HTERT RPE-1 (cell line): Measurements from ENCODE around the gene CACNA1S.

Source experiments
- in situ Hi-C: fragments of 300-500 bp; cut with MboI; formaldehyde crosslinking; loops from 4 replicates; pipeline ENCODE4 v1.14.3; 2020; ENCODE audit warnings: low sequenced_read_pairs

CACNA1S gene

DNA sequence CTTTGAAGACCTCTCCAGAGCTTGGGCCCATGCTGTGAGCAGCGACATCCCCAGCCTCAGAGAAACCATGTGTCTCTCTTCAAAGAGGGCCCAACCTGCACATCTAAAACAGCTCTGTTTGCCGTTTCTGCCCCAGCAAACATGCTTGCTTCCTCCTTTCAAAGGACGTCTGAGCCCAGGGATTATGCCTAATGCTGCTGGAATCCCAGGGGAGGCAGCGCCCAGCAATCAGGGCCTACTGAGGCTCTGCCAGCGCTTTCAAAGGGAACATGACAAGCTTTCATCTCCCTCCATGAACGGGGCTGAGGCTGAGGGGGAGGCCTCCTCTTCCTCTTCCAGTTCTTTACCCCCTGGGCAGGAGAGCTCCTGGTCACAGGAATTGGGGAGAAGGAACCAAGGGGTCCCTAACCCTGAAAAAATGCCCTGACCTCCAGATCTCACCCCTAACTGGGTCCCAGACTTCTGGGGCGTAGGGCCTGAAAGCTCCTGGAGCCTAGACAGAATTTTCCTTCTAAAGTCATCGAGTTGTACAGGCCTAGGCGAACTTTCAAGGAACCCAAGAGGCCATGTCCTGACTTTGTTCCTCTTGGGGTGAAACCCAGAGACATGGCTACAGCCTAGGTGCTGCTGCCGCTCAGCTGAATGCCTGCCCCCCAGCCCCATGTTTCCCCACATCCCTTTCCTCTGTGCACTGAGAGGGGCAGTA is 28.2 kb upstream of the CACNA1S start:
- in situ Hi-C loops, result no loop called here

DNA sequence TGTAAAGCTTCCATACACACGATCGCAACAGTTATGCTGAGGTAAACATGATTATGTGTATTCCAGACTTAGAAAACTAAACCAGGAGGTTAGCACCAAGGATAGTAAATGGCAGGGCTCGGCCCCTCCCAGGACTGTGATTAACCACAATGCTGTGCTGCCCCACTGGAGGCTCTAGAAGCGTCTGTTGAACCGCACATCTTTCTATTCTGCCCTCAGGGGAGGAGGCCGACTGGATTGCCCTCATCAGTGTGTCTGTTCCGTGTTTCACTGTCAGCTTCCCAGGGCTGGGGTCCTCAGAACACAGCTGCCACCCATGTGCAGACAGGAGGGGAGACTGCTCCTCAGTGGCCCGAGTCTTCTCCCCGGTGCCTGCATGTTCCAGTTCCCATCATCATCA is 27.5 kb upstream of the CACNA1S start:
- in situ Hi-C loops, result no loop called here

DNA sequence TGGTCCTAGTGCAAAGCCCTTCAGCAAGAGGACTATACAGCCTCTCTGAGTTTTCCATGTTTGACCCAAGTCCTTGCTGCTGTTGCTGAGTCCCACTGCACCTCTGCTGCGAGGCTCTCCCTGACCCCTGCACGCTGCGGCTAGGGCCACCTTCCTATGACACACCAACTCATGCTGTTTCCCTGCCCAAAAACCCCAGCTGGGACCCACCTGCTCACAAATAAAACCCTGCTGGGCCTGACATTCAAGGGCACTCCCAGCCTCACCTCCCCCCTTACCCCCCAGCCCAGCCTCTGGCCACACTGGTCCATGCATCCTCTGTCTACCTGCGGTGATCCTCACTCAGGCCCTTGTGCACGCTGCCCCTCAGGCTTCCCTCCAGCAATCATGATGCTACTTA is 27.1 kb upstream of the CACNA1S start:
- in situ Hi-C loops, result no loop called here

DNA sequence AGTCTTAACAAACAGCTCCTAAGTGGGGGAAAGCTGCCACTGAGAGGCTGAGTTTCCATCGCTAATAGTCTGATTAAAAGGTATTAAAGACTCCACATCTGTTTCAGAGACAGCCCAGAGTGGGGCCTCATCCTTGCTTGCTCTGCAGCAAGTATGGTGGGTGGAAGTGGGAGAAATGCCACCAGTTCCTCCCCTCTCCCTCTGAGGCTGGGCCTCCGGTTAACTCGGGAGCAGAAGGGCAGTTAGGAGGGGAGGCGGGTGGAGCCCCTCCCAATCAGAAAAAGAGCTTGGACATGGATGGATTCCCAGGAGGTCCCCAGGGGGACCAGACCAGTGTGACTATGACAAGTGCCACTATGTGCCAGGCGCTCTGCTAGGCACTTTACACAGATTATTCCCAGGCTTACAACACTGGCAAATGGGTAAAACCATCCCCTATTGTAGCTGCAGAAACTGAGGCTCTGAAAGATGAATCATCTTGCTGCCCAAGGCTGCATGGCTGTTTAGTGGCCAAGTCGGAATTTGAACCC is 26.1 kb upstream of the CACNA1S start:
- in situ Hi-C loops, result no loop called here

DNA sequence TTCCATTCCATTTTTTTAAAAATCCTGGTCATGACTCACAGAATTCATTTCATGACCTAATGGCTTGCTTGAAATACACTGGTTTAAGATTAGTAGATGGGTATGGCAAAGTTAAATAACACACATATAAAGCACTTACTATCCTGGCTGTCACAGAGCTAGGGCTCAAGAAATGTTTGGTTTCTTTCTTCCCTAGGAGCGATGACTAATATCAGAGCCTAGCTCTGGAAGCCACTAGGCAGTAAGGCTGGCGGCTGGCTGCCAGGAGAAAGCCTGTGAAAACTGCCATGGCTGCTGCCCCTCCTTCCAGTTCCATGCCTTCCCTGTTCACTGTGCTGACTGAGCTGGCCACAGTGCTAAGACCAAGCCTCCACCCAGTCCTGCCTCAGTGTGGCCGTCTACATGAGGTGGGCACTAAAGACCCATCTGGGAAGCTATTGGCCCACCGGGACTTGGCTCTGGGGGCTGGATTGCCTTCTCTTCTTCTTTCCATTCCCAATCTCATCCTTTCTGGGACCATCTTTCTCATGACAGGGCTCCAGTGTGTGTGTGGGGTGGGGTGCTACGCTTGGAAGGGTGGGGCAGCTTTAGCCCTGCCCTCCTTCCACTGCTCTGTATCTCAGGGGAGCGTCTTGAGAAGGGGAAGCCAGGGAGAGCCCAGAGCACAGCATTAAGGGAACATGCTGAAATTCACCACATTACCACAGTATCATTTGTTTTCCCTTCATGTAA is 25.5 kb upstream of the CACNA1S start:
- in situ Hi-C loops, result no loop called here

DNA sequence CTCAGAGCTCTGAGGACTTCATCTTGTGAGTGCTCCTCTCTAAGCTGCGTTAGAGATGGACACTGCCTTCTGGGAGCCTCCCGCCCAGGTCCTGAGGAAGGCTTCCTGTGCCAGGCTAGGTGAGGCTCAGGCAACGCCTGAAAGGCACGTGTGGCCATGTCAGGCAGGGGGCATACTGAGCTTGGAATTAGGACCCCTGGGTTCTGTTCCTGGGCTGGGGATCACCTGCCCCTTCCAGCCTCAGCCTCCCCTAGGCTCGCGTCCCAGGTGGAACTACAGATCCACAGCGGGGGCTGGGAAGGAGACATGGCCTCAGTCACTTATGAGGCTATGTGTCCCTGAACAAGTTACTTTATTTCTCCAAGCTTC is 24.8 kb upstream of the CACNA1S start:
- in situ Hi-C loops, result no loop called here

DNA sequence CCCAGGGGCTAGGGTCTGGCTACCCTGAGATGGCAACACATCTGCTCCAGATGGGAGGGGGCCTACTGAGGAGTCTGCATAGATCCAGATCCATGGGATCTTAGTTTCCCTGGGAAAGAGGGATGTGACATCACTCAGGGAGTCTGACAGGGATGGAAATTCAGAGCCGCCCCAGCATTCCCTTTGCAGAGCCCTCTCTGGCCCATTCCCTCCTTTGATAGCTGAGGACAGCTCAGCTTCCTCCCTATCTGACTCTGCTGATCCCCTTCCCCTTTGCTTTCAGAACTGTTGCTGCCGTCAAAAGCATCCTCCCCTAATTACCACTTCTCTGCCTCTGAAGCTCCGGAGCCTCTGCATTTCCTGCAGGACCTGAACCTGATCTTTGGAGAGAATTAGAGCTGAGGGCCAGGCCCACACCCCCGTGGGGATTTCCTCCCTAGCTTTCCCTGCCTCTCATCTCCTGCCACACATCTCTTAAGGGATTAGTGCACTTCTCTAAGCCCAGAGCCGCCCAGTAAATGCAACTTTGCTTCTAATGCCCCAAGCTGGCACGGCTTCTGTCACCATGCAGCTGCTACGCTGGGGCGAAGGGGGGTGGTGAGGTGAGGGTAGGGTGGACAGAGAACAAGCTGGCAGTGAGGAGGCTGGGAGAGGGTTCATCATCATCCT is 24.3 kb upstream of the CACNA1S start:
- in situ Hi-C loops, result no loop called here

DNA sequence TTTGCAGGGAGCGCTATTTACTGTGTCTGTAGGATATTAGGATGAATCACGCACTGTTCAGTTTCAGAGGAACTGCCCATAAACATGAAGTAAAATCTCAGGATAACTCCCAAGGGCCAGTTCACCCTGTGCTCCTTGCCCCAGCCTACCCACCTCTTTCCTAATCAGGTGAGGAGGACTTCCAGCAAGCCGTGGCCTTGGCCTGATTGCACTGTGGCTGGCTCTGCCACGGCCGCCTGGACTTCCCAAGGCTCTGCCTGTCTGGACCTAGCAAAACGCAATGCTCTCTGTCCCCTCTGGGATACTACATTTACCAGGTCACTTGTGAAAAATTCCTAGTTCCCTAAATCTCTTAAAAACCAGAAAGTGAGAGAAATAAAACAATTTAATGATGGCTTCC is 22.2 kb upstream of the CACNA1S start:
- in situ Hi-C loops, result no loop called here

DNA sequence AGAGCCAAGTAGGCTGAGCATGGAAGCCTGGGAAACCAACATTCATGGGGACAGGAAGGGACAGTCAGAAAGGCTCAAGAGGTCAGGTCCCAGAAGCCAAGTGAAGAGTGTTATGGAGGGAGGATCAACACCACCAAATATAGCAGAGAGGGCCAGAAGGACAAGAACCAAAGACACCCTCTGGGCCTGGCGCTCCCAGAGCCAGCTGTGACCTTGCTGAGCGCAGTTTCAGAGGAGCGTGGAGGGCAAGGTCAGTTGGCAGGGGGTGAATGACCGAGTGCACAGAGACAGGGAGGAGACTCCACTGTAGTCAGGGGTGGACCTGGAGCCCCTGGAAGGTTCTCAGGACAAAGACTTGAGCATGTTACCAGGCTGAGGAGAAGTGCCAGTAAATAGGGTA is 19.2 kb upstream of the CACNA1S start:
- in situ Hi-C loops, result no loop called here

DNA sequence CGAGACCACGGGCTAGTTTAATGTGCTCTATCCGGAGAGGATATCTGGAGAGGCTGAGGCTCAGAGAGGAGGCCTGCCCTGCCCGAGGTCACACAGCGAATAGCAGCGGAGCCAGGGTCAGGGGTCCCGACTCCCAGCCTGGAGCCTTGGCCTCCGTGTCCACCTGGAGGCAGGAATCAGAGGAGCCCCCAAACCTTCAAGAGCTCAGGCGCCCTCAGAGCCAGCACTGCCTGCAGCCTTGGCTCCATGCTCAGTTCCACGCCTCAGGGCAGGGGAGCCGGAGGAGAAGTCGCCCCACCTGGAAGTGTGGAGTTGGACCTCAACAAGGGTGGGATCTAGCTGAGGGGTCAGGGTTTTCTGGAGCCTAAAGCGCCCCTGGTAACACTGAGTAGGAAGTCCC is 16.7 kb upstream of the CACNA1S start:
- in situ Hi-C loops, result no loop called here

DNA sequence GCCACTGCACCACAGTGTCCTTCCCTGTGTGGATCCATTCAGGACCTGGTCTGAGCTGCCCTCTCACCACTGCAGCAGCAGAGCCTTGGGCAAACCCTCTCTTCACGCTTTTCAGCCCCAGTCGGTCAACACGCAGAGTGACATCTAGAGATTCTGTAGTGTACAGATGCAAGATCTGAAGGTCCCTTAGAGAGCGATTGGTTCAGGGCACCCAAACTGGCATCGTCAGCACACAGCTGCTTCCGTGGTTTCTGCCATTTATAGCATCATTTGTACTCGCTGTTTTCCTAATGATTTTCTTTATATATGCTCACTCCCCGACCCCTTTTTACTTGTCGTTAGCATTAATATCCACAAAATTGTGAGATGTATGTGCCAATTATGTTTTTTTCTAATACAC is 16.2 kb upstream of the CACNA1S start:
- in situ Hi-C loops, result no loop called here

DNA sequence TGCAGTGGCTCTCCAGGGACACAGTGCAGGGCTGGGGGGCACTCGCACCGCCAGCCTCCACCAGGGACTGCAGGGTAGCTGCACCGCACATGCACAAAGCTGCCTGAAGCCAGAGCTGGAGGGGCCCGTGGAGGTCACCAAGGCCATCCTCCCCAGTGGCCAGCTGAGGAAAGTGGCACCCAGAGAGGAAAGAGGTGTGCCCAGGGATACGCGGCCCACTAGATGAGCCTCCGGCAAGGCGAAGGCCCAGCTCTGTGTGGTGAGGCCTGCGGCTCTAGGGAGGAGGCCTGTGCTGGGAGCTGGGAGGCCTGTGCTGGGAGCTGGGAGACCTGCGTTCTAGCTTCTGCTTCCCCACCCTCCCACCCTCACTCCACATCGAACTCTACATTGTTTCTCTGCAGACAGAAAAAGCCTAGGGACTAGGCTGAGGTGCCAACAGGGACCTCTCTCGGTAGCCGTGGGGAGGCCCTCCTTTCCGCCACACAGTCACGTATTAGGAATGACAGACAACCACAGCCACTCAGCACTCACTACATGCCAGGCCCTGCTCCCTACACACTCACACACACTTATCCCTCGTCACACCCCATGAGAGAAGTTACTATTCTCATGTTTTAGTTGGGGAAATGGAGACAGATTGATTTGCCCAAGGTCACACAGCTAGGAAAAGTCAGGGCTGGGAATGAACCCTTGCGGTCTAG is 15.7 kb upstream of the CACNA1S start:
- in situ Hi-C loops, result no loop called here

DNA sequence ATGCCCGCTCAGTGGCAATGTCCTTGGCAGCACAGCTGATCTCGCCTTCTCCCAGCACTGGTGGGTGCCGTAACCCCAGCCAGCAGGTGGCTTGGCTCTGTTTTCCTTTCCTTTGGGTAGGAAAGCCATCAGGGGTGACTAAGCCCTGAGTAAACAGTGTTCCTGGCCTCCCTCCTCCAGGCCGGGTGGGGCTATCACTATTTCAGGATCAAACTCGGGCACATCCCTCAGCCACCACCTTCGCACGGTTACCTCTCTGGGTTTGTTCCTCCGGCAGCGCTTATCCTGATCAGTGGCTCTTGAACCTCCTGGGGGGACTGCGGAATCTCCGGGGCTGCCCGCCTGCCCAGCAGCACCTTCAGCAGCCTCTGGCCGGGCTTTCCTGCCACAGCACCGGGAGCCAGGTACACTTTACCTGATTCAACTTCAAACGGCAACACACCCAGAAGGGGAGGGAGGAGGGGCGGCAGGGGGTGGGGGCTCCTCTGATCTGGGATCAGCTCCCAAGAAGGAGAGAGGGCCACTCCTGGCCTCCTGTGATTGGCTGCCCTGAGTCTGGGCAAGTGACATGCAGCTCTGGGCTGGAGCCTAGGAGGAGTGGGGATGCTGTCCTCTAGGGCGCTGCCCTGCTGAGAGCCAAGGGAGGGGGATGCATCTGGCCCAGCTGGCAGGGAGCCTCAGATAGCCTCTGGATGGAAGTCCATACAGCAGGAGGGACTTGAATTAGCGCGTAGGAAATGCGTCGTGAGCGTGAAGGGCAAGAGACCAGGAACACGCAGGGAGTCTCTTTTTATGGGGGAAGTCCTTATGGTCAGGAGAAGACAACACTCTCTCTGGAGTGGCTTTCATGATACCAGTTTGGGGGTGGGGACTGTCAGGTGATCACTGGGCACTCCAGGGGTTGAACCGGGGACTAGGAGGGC is 14.9 kb upstream of the CACNA1S start, which contains the start of gene ASCL5:
ASCL5 (minus strand) TSS at position 353 of the 923 bp plus-strand sequence. CDS start 11,812 bp downstream, outside the sequence.
- in situ Hi-C loops, result no loop called here

DNA sequence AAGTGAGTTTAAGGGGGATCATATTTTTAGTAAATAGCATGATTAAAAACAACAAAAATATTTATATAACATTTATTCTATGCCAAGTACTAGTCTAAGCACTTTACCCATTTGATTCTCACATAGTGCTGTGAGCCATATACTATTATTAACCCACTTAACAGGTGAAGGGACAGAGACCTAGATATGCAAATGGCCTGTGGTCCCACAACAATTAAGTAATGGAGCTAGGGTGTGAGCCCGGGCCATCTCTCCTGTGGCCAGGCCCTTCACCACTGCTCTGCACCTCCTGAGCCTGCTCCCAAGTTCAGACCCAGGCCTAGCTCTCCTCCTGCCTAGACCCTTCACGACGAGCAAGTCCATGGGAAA is 14.2 kb upstream of the CACNA1S start:
- in situ Hi-C loops, result no loop called here

DNA sequence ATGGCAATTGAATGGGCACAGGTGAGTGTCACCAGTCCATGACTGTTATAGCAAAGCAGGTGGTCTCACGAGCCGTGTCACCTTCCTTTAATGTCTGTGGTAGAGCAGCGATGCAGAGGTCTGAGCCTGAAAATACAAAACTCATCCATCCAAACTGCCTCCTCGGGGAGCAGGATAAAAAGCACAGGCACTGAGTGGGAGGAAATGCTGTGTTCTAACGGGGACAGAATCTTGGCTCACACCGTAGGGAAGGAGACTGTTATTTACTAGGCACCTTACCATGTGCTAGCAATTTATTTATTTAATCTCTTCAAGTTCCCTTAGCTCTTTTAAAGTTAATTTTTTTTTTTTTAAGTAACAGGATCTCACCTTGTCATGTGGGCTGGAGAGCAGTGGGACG is 13.6 kb upstream of the CACNA1S start:
- in situ Hi-C loops, result no loop called here

DNA sequence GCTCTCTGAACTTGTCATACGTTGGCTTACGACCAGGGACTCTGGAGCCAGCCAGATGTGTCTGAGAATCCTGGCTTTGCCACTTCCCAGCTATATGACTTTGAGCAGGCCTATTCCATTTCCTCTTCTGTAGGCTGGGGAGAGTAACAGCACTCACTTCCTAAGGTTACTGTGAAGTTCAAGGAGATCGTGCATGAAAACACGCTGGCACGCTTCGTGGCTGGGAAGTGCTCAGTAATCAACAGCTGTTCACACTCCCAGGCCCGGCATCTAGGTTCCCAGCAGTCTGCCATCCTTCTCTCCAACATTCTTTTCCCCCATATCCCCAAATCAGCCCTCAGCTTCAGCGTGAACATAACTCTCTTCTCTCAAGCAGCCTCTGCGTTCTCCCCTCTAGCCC is 12.8 kb upstream of the CACNA1S start:
- in situ Hi-C loops, result no loop called here

DNA sequence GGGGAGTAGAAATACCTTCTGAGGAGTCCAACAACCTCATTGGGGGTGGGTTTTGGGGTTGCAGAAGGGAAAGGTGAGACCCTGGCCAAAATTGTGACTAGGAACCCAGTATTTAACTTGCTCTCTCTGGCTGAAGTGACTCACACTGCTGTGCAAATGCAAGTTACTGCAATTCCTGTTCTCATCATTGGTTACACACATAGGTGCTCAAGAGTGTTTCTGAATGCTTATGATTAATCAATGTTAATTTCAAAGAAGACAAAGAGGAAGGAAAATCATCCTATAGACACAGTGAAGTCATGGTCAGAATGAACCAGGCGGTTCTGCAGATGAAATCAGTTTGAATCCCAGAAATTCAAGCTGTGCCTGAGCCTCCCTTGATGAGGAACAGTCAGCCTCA is 11.6 kb upstream of the CACNA1S start:
- in situ Hi-C loops, result no loop called here

DNA sequence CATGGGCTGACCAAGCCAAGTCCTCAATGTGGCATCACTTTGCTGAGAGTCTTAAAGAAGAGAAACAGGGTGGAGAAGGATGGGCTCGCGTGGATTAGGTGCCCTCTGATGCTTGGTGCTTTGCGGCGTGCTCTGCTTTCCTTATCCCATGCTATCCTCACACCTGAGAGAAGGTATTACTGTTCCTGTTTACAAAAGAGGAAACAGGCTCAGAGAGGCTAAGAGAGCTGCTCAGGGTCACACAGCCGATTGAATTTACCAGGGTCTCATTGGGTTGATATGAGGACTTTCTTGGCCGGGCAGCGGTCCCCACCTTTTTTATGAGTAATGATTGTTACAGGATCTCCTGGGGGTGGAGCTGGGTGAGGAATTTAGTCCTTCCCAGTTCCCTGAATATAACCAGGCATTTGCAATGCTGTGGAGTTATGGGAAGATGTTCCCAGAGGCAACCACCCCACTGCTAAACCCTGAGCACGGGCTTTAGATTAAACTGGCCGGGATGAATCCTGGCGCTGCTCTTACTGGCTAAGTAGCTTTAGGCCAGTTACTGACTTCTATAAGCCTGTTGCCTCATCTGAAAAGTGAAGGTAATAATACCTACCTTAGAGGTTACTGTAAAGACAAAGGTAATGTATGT is 10.2 kb upstream of the CACNA1S start:
- in situ Hi-C loops, result no loop called here
